Raji (cell line): Measurements from ENCODE around the gene RAB5IF.

ENCODE experiments used
- POLR2A ChIP-seq: IDR thresholded peaks from 2 replicates; pipeline ENCODE4 v1.6.1; 2011; ENCODE audit warnings: low read depth, low read length, control low read depth; ENCODE audit not compliant: insufficient read depth

RAB5IF gene

GRCh38 chr20:36582322-36582721, 23.3 kb upstream of the RAB5IF start:
- no peak for TF ChIP-seq POLR2A

- no peak for TF ChIP-seq POLR2A
These were observed 22.8 kb upstream of the RAB5IF start for GRCh38 chr20:36582821-36583220.

- TF ChIP-seq POLR2A = no peak
These were observed 21.5 kb upstream of the RAB5IF start for GRCh38 chr20:36584018-36584481.

- TF ChIP-seq POLR2A = no peak
These were observed 20.0 kb upstream of the RAB5IF start for GRCh38 chr20:36585410-36586125.

GRCh38 chr20:36587388-36588070, 18.1 kb upstream of the RAB5IF start:
- no peak for TF ChIP-seq POLR2A

- TF ChIP-seq POLR2A = no peak
These were observed 14.3 kb upstream of the RAB5IF start for GRCh38 chr20:36591281-36591680.

- TF ChIP-seq POLR2A = no peak
These were observed 13.5 kb upstream of the RAB5IF start for GRCh38 chr20:36591854-36592641.

GRCh38 chr20:36593347-36593929, 12.1 kb upstream of the RAB5IF start:
- TF ChIP-seq POLR2A = no peak

GRCh38 chr20:36599912-36600345, 5.7 kb upstream of the RAB5IF start:
- no peak for TF ChIP-seq POLR2A

- TF ChIP-seq POLR2A = no peak
These were observed 4.0 kb upstream of the RAB5IF start for GRCh38 chr20:36601540-36601939.

- 0 out of 2 replicates have a peak, but pooled peaks have one; percentile 29 for TF ChIP-seq POLR2A
These were observed 604 bp upstream of the RAB5IF start for GRCh38 chr20:36604952-36605398.

GRCh38 chr20:36606158-36607066, 833 bp downstream of the RAB5IF start:
- no peak for TF ChIP-seq POLR2A

GRCh38 chr20:36607586-36608387, 2.2 kb downstream of the RAB5IF start:
- no peak for TF ChIP-seq POLR2A
